Brain pericyte (primary cell): ENCODE measurements around the gene SMIM24.
"Not testable (repeated sequence)": the region's sequence is repeated elsewhere in the genome, so short reads cannot be mapped to it uniquely, and the experiment has no call there.

Experiments
- DNase-seq: peaks from one replicate; pipeline ENCODE4 v3.0.0-alpha.2; 2012; ENCODE audit warnings: low read depth, low spot score

Gene SMIM24

DNA sequence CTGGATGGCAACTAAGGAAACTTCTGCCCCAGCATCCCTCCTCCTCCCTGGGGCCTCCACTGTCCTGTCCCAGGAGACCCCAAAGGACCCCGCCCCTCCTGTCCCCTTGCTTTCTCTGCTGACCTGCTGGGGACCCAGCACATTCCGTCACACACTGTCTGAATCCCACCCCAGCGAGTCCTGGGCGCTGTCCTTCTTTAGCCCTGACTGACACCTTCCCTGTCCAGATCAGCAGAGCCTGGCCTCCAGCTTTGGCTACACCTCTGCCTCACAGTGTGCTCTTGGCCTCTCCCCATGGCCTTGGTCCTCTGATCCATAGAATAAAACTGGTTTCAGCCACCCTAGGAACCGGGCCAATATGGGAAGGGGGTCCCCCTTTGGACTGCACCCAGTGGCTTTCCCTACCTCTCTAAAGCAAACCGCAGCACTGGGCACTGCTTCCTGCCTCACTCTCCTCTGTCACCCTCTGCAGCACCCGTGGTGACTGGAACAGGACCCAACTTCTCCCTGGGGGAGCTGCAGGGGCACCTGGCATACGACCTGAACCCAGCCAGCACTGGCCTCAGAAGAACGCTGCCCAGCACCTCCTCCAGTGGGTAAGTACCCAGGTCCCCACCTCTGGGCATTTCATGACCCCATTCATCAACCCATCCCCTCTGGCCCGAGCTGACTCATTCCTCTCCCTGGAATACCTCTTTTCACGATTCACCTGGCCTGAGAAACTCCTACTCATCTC lies 46.4 kb downstream of the SMIM24 start:
- no peak for DNase-seq

DNA sequence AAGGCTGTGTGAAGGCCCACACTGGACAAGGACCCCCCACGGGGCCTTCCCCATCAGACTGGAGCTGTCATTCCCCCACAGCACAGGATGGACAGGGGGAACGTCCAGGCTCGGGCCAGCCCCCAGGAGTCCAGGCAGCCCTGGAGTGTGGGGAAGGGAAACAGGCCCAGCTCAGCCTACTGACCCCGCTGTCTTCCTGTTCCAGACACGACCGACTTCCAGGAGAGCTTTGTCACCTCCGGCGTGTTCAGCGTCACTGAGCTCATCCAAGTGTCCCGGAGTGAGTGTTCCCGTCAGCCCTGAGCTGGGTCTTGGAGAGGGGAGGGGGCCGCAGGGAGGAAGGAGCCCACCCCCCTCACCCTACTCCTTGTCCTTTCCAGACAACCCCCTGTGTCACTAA lies 47.0 kb downstream of the SMIM24 start:
- no peak for DNase-seq

DNA sequence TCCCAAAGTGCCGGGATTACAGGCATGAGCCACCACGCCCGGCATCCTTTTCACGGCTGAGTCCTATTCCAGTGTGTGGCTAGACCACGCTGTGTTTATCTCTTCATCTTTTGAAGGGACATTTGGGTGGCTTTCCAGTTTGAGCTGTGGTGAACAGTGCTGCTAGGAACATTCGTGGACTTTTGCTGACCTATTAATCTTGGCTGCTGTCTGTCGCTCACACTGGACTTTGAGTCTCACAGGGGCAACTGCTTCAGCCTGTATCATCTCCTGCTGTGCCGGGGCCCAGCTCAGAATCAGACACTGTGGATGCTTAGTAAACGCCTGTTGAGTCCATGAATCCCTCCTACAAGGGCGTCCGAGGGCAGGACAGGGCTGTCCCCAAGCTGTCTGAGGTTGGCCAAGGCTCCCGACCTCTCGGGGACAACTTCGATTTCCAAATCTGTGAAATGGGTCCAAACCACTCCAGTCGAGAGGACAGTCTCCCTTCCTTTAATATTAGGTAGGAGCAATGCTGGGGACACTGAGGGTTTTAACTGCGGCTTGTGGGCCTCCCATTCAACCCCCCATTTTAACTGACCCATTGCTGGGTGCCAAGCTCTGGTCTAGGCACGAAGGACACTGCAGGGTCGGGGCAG lies 48.4 kb downstream of the SMIM24 start:
- no peak for DNase-seq

DNA sequence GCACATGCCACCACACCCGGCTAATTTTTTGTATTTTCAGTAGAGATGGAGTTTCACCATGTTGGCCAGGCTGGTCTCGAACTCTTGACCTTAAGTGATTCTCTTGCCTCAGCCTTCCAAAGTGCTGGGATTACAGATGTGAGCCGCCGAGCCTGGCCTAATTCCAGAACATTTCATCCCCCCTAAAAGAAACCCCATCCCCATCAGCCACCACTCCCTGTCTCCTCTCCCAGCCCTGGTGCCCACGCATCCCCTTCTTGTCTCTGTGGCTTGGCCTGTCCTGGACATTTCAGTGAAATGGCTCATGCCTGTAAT lies 50.0 kb downstream of the SMIM24 start:
- DNase-seq, result not testable (repeated sequence)

DNA sequence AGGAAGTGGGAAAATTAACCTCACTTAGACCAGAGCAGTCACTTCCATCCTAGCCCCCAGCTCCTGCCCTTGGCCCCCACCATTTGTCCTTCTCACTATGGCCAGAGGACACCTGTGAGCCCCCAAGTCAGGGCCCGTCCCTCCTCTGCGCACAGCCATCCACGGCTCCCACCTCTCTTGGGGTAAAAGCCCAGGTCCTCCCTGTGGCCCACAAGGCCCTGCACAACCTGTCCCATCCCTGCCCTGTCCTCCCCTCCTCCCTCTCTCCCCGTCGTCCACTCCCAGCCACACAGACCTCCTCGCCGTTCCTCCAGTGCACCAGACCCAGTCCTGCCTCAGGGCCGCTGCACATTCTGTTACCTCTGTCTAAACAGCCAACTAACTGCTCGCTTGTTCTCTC lies 53.9 kb downstream of the SMIM24 start:
- no peak for DNase-seq
